Activated naive CD4-positive, alpha-beta T cell treated with anti-CD3 and anti-CD28 coated beads, Interleukin-2, amount 50 U/mL, for 72 hours (primary cell): ENCODE measurements around the gene SEC16B. TPM values are rescaled to one million over a fixed set of nuclear protein-coding genes. Genes with fewer than 3 reads are reported as not detected.
A peak's percentile ranks its signal among the peaks of the same experiment; 100 is the strongest.
"Not testable (repeated sequence)": the region's sequence is repeated elsewhere in the genome, so short reads cannot be mapped to it uniquely, and the experiment has no call there.

ENCODE experiments used
- ATAC-seq, 2 donors: fragments of 150-1000 bp; cut with Tn5 transposase; 2 replicates each; pipeline ENCODE4 v1.10.0; 2021; ENCODE audit warnings: mild to moderate bottlenecking in 2 of 2, moderate library complexity in 2 of 2
- DNase-seq, 2 donors: peaks; one replicate each; pipeline ENCODE4 v3.0.0; 2021 to 2022; ENCODE audit warnings: low spot score in 2 of 2
- H3K27ac Mint-ChIP-seq, 2 donors: one replicate each; pipeline ENCODE4 v1.8.0; 2022; ENCODE audit warnings: mild to moderate bottlenecking in 2 of 2, mixed read lengths in 2 of 2
- H3K36me3 Mint-ChIP-seq, 2 donors: one replicate each; pipeline ENCODE4 v1.8.0; 2022; ENCODE audit warnings: mixed read lengths in 2 of 2
- H3K9me3 Mint-ChIP-seq, 2 donors: one replicate each; pipeline ENCODE4 v1.8.0; 2022; ENCODE audit warnings: mixed read lengths in 2 of 2
- total RNA-seq, 2 donors: library from RNA; stranded (reverse); gene quantifications; one replicate each; pipeline ENCODE4 v1.2.3, GENCODE V29; 2022

The SEC16B gene, protein sequence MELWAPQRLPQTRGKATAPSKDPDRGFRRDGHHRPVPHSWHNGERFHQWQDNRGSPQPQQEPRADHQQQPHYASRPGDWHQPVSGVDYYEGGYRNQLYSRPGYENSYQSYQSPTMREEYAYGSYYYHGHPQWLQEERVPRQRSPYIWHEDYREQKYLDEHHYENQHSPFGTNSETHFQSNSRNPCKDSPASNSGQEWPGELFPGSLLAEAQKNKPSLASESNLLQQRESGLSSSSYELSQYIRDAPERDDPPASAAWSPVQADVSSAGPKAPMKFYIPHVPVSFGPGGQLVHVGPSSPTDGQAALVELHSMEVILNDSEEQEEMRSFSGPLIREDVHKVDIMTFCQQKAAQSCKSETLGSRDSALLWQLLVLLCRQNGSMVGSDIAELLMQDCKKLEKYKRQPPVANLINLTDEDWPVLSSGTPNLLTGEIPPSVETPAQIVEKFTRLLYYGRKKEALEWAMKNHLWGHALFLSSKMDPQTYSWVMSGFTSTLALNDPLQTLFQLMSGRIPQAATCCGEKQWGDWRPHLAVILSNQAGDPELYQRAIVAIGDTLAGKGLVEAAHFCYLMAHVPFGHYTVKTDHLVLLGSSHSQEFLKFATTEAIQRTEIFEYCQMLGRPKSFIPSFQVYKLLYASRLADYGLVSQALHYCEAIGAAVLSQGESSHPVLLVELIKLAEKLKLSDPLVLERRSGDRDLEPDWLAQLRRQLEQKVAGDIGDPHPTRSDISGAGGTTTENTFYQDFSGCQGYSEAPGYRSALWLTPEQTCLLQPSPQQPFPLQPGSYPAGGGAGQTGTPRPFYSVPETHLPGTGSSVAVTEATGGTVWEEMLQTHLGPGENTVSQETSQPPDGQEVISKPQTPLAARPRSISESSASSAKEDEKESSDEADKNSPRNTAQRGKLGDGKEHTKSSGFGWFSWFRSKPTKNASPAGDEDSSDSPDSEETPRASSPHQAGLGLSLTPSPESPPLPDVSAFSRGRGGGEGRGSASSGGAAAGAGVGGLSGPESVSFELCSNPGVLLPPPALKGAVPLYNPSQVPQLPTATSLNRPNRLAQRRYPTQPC
- total RNA-seq = not detected

DNA sequence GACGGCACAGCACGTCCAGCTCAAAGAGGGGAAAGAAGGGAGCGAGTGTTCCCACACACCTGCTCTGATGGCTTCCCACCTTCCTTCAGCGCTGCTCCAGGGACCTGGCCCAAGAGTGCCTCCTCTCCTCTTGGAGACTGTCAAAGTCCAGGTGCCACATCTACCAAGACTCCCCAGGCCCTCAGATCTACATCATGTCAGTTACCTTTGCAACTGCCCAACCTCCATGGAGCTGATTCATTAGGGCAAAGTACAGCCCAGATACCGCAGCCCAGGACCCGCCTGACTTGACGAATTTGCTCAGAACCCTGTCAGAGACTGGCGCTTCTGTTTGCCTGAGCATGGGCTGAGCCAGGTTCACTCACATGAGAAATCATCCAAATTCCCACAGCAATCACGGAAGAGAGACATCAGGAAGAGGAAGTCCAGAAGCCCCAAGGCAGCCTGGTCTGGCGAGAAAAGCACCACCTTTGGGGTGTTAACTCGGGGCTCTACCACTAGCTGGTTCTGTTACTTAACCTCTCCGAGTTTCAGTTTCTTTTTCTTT lies at the start of gene SEC16B:
SEC16B (minus strand) TSS at position 234 of the 547 bp plus-strand sequence. CDS start 2,077 bp downstream, outside the sequence.
- ATAC-seq (no peak), DNase-seq (no peak)
- Mint-ChIP-seq H3K36me3 (no peaks in the 10 kb centered on the region), H3K9me3 (peaks cover 0 to 14% of the 10 kb centered on the region in 2 donors), H3K27ac (no peak within 1 kb of the TSS)

DNA sequence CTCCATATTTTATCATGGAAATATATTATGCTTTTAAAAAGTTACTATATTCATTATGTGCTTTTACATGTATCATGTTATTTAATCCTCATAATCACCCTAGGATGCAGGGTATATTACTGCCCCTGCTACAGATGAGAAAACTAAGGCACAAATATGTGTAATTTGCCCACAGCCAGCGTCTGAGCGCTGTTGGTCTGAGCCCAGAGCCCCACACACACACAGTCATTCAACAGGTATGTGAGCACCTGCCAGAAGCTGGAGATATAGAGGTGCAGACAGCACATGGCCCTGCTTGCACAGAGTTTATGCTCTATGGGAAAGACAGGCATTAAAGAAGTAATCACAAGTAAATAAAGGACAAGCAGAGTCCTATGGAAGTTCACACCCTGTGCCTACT lies 49.8 kb upstream of the SEC16B start:
- Mint-ChIP-seq H3K27ac (no peak overlapping the region), H3K36me3 (peaks cover 0 to 7% of the 10 kb centered on the region in 2 donors), H3K9me3 (peaks cover 13 to 14% of the 10 kb centered on the region in 2 donors)
- ATAC-seq (no peak), DNase-seq (no peak)

DNA sequence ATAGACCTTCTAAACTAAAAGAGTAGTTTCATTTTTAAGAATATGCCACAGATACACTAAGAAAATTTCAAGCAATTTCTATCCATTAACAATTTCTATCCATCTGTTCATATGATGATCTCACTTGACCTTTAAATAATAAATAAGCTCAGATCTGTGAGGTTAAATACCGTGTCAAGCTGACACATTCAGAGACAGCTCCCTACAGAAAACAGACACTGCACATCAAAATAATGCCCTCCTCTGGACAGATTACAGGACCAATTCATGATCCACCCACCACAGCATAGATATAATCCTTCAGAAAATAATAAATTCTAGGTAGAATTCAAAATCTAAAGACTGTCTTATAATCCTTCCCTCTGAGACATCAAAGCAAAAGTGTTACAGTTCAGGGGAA lies 49.4 kb upstream of the SEC16B start:
- H3K36me3 Mint-ChIP-seq = peaks cover 0 to 7% of the 10 kb centered on the region in 2 donors
- ATAC-seq = no peak
- H3K9me3 Mint-ChIP-seq = peaks cover 13 to 14% of the 10 kb centered on the region in 2 donors
- no peak overlapping the region for H3K27ac Mint-ChIP-seq
- no peak for DNase-seq

DNA sequence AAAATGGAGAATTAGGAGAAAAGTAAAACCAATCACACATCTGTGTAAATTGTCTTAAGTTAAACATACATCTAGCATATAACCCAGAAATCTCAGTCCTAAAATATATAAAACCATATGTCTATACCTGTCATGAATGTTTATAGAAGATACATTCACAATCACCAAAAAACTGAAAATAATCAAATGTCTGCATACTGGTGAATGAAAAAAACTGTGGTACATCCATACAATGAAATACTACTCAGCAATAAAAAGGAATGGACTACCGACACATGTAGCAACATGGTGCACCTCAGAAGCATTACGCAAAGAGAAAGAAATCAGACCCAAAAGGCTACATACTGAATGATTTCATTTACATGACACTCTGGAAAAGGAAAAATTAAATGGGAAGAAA lies 47.7 kb upstream of the SEC16B start:
- no peak for DNase-seq
- no peak for ATAC-seq
- Mint-ChIP-seq H3K36me3 (peaks cover 0 to 7% of the 10 kb centered on the region in 2 donors), H3K27ac (no peak overlapping the region), H3K9me3 (peaks cover 14 to 17% of the 10 kb centered on the region in 2 donors)

DNA sequence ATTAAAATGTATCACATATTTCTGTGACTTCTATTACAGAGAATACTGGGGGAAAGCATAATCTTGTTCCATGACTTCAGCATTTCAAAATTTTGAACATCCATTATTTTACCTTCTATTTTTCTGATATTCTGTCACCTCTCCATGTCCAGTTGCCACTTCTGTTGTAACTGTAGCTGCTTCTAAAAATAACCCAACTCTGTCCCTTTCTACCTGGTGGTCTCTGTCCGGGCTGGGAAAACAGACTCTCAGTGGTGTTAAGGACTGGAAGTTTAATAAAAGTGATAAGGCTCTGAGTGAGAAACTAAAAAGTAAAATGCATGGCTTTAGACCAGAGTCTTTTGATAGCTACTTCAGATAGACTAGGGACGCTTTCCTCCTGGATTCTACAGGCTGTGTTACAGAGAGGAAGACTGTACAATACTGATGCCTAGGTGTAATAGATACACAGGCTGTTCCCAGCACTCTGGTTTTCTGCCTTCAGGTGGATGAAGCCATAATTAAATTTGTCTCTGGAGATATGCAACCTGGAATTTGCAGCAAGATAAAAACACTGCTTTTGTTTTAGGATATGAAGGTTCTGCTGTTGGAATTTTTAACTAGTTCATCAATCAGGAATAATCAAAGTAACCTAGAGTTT lies 42.1 kb upstream of the SEC16B start:
- no peak for DNase-seq
- Mint-ChIP-seq H3K27ac (no peak overlapping the region), H3K36me3 (no peaks in the 10 kb centered on the region), H3K9me3 (peaks cover 12 to 21% of the 10 kb centered on the region in 2 donors)
- ATAC-seq = no peak

DNA sequence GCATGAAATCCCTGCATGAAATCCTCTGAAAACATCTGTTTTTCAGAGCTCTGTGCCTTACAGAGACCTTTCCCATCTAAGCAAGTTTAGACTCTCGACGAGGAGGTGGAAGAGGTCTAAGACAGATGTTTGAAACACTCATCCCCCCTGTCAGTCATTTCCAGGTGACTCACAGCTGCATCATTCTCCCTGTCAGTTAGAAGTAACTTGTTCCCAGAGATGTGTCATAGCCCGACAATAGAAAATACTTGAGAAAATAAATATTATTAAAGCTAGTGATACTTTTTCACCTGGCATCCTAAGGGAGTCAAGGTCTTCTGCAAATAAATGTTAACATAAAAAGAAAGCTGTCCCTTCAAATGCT lies 41.6 kb upstream of the SEC16B start:
- H3K9me3 Mint-ChIP-seq = peaks cover 13 to 21% of the 10 kb centered on the region in 2 donors
- peaks cover 0 to under 1% of the 10 kb centered on the region in 2 donors for H3K36me3 Mint-ChIP-seq
- H3K27ac Mint-ChIP-seq = no peak overlapping the region
- ATAC-seq (no peak), DNase-seq (no peak)

DNA sequence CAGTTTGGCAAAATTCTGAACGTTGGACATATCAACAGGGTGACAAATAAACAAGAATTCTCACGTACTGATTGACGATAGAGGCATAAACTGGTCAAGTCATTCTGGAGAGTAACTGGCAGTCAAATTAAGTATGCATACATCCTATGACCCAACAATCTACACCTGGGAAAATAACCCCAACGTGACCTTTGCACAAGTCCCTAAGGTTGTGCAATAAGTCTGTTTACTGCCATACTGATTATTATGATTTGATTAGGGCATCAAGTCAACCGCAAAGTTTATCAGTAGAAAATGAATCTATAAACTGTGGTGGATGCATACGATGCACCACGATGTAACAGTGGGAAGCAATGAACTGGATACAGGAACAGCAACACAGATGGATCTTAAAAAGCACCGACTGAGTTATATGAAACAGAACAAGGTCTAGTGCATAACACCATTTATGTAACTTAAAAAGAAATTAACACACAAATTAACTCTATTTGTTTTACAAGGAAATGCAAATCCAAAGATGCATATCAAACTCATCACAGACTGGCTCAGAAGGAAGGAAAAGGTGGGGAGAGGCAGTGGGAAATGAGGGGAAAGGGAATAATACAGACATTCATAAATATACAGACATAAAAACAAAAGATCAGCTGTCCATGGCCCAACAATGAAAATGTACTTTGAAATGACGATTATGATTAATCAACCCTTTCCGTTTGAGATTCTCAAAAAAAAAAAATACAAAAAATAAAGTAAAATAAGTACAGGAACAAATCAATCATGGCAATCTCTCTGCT lies 41.0 kb upstream of the SEC16B start:
- Mint-ChIP-seq H3K36me3 (peaks cover 0 to 4% of the 10 kb centered on the region in 2 donors), H3K27ac (peak overlapping the region in 1 of 2 donors; percentile 88), H3K9me3 (peaks cover 13 to 25% of the 10 kb centered on the region in 2 donors)
- ATAC-seq = no peak
- DNase-seq = no peak

DNA sequence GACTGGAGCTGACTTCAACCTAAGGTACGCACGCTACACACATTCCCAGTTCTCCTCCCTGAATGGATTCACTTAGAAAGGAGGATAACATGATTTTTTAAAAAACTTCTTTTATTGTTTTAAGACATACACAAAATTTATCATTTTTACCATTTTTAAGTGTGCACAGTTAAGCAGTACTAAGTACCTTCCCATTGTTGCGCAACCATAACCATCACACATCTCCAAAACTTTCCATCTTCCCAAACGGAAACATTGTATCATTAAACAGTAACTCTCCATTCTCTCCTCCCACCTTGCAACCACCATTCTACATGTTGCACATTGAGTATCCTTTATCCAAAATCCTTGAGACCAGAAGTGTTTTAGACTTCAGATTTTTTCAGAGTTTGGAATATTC lies 36.2 kb upstream of the SEC16B start:
- H3K9me3 Mint-ChIP-seq = peaks cover 12 to 13% of the 10 kb centered on the region in 2 donors
- H3K36me3 Mint-ChIP-seq = peaks cover 0 to 4% of the 10 kb centered on the region in 2 donors
- DNase-seq (no peak), ATAC-seq (no peak)
- H3K27ac Mint-ChIP-seq = no peak overlapping the region

DNA sequence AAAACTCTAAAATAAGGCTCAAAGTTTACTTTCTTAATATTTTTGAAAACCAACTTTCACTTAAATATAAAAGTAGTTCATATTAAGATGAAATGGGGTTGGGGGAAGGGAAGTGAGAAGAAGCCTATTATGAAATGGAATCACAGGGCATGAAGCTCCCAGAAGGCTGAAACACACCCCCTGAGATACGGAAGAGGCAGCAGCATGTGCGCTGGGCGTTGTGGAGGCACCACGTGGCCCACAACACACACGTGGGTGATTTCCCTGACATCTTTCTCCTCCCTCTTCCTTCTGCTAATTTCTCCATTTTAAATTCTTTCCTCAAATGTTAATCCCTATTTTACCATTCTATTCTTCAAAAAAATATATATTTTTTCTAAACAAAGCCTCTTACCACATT lies 35.6 kb upstream of the SEC16B start:
- DNase-seq (no peak), ATAC-seq (no peak)
- Mint-ChIP-seq H3K36me3 (peaks cover 0 to 4% of the 10 kb centered on the region in 2 donors), H3K27ac (no peak overlapping the region), H3K9me3 (peaks cover 10 to 13% of the 10 kb centered on the region in 2 donors)

DNA sequence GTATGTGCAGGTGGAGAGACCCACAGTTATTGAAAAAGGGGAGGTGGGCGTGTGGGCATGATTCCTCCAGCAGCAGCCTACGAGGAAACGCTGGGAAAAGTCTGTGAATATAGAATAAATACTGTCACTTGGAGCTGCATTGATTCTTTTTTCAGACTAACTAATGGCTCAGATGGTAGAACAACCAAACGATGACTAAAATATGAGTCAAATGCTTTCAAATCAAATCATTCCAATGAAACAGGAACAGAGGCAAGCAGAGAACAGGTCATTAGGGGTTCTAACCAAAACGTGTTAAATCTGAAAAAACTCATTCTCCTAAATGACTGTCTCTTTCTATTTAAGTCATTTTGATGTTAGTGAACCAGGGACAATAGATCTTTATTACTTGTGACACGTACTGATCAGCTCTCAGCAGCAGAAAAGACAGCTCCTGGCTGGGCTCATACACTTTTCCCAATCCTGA lies 35.1 kb upstream of the SEC16B start:
- peak in 1 of 2 donors; percentile 81 for ATAC-seq
- Mint-ChIP-seq H3K27ac (no peak overlapping the region), H3K9me3 (peaks cover 10 to 13% of the 10 kb centered on the region in 2 donors)

DNA sequence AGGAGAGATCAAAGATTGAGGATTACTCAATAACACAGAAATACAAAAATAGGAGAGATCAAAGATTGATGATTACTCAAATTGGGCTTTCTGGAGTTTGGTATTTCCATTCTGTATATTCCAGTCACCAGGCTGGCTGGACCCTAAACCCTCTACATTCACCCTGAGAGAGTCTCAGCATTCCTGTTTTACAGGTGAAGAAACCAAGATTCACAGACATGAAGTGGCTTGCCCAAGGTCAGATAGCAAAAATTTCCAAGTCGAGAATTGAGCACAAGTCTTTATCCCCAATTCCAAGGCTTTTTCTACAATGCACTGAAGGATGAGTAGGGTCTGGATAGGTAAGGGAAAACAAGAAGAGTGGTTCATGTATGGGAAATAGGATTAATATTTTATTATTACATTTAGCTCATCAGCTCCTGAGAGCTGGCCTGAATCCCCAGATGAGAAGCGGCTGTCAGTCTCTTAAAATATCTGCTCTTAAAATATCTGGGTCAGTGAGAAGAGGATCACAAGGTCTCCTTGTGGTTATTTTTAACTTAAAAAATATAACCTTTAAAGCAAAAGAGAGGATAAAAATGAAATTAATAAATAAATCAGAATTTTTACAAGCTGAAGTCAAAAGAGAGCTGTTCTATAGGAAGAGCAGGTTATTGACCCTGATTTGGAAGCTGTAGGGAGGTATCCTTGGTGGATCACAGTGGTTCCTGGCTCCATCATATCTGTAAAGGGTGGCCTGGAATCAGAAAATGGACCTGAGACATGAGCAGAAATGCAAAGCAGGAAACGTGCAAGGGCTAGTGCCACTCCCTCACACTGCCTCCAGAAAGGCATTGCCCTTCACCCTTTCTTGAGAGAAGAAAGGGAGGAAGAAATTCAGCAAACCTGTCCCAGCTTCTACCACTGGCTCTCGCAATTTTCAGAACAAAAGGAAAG lies 29.1 kb upstream of the SEC16B start:
- no peak for DNase-seq
- H3K27ac Mint-ChIP-seq = no peak overlapping the region
- no peak for ATAC-seq
- no peaks in the 10 kb centered on the region for H3K36me3 Mint-ChIP-seq
- peaks cover 12 to 14% of the 10 kb centered on the region in 2 donors for H3K9me3 Mint-ChIP-seq

More for the DNA sequence above, 35.1 kb upstream of the SEC16B start:
- peaks cover 0 to 4% of the 10 kb centered on the region in 2 donors for H3K36me3 Mint-ChIP-seq
- no peak for DNase-seq

DNA sequence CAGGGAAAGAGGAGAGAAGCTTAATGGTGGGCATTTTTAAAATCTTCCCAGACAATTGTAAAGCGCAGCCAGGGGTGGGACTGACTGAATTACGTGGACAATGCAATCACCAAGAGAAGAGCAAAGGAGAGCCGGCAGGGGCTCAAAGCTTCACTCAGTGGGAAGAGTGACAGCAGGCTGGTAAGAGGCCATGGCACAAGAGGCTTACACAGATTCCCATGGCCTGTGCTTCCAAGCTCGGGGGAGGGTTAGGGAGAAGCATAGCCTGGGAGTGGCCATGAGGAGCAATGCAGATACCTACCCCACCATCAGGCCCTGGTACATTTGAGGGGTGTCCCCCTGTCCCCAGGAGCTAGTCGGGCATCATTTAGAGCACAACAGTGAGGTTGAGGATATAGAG lies 27.1 kb upstream of the SEC16B start:
- H3K36me3 Mint-ChIP-seq = no peaks in the 10 kb centered on the region
- DNase-seq (no peak), ATAC-seq (no peak)
- H3K27ac Mint-ChIP-seq = no peak overlapping the region
- peaks cover 5 to 14% of the 10 kb centered on the region in 2 donors for H3K9me3 Mint-ChIP-seq

DNA sequence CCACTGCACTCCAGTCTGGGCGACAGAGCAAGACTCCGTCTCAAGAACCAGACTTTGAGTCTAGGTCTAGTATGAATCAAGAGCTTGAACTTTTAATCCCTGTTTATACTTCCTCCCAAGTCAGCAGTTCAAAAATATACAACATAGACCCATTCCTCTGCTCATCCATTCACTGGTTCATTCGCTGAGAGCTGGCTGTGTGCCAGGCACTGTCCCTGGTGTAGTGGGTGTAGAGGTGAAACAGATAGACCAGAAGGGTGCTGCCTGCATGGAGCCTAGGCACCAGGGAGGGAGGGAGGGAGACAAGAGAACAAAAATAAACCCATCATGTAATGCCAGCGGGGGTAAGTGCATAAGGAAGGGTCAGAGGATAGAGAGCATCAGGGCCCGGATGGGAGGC lies 25.5 kb upstream of the SEC16B start:
- no peak for DNase-seq
- H3K36me3 Mint-ChIP-seq = no peaks in the 10 kb centered on the region
- ATAC-seq = no peak
- no peak overlapping the region for H3K27ac Mint-ChIP-seq
- peaks cover 5 to 14% of the 10 kb centered on the region in 2 donors for H3K9me3 Mint-ChIP-seq

DNA sequence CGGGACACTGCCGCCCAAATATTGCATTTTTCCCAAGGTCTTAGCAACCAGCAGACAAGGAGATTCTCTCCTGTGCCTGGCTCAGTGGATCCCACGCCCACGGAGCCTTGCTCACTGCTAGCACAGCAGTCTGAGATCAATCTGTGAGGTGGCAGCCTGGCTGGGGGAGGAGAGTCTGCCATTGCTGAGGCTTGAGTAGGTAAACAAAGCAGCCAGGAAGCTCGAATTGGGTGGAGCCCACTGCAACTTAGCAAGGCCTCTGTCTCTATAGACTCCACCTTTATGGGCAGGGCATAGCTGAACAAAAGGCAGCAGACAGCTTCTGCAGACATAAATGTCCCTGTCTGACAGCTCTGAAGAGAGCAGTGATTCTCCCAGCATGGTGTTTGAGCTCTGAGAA lies 16.4 kb upstream of the SEC16B start:
- not testable (repeated sequence) for ATAC-seq, DNase-seq, H3K27ac Mint-ChIP-seq
- peaks cover 15 to 26% of the 10 kb centered on the region in 2 donors for H3K9me3 Mint-ChIP-seq
- peaks cover 0 to 14% of the 10 kb centered on the region in 2 donors for H3K36me3 Mint-ChIP-seq
